B cell (primary cell): Measurements from ENCODE around the gene SPHK2. TPM values are rescaled to one million over a fixed set of nuclear protein-coding genes. Genes with fewer than 3 reads are reported as not detected.
"Not testable (repeated sequence)": the region's sequence is repeated elsewhere in the genome, so short reads cannot be mapped to it uniquely, and the experiment has no call there.

ENCODE experiments used
- ATAC-seq: fragments of 200-7000 bp; cut with Tn5 transposase; one replicate; pipeline ENCODE4 v1.10.0; 2021; ENCODE audit warnings: low read depth, mild to moderate bottlenecking, moderate number of reproducible peaks, moderate library complexity
- CTCF ChIA-PET: fragments of 350-600 bp; sonication (Branson Sonifier 250); formaldehyde crosslinking; loops from one replicate; lab custom pipeline; 2021; ENCODE audit warnings: antibody characterized with exemption, inconsistent platforms; lab: Charles Lee
- POLR2A ChIA-PET: fragments of 350-600 bp; sonication (Branson Sonifier 250); formaldehyde crosslinking; loops from one replicate; lab custom pipeline; 2021; ENCODE audit warnings: antibody characterized with exemption; lab: Charles Lee
- DNase-seq: peaks from one replicate; pipeline ENCODE4 v3.0.0; 2013
- H2AFZ ChIP-seq: 2 replicates; pipeline ENCODE4 v1.6.1; 2012; ENCODE audit warnings: mild to moderate bottlenecking, low read depth, low read length; ENCODE audit not compliant: insufficient read depth, poor library complexity, severe bottlenecking
- H3K27ac ChIP-seq, 2 donors: 1 replicate in 1 of 2; 2 replicates in 1 of 2; pipeline ENCODE4 v1.5.1; 2012 to 2013; ENCODE audit warnings: low read length in 2 of 2, mild to moderate bottlenecking in 2 of 2, moderate library complexity in 1 of 2
- H3K27me3 ChIP-seq, 4 experiments: fragments of 200-600 bp in 1 of 4; sonication (generic) in 1 of 4; replicated peaks in 1 of 4; 1 replicate in 2 of 4; 2 replicates in 2 of 4; pipeline versions ENCODE4 v1.6.1 to v1.7.0; 2013 to 2016; ENCODE audit warnings: low read length in 3 of 4, mild to moderate bottlenecking in 2 of 4, mixed read lengths in 1 of 4, moderate library complexity in 1 of 4; ENCODE audit not compliant: insufficient read depth in 4 of 4, control insufficient read depth in 3 of 4; ENCODE audit errors: control extremely low read depth in 1 of 4
- H3K36me3 ChIP-seq, 2 experiments: replicated peaks in 1 of 2; 1 replicate in 1 of 2; 2 replicates in 1 of 2; pipeline versions ENCODE4 v1.6.1 to v1.7.1; 2013; ENCODE audit warnings: low read length in 1 of 2; ENCODE audit not compliant: insufficient read depth in 2 of 2, control insufficient read depth in 1 of 2; ENCODE audit errors: control extremely low read depth in 1 of 2, extremely low read depth in 1 of 2
- H3K4me1 ChIP-seq, 2 donors: fragments of 200-600 bp in 1 of 2; sonication (generic) in 1 of 2; 1 replicate in 1 of 2; 2 replicates in 1 of 2; pipeline versions ENCODE4 v1.5.1 to v1.6.1; 2013 to 2017; ENCODE audit warnings: low read length in 2 of 2; ENCODE audit not compliant: control insufficient read depth in 2 of 2, insufficient read depth in 2 of 2
- H3K4me2 ChIP-seq: replicated peaks from 2 replicates; pipeline ENCODE3; 2012; ENCODE audit warnings: mild to moderate bottlenecking, low read depth, low read length; ENCODE audit not compliant: poor library complexity, severe bottlenecking
- H3K4me3 ChIP-seq, 5 experiments: fragments of 200-600 bp in 1 of 5; sonication (generic) in 1 of 5; 1 replicate in 3 of 5; 2 replicates in 2 of 5; pipeline versions ENCODE4 v1.5.1 to v1.7.0; 2011 to 2016; ENCODE audit warnings: low read length in 4 of 5, mild to moderate bottlenecking in 4 of 5, low read depth in 2 of 5, control low read depth in 1 of 5, moderate library complexity in 1 of 5; ENCODE audit not compliant: insufficient read depth in 1 of 5; ENCODE audit errors: control extremely low read depth in 1 of 5, extremely low read depth in 1 of 5
- H3K79me2 ChIP-seq: fragments of 200-600 bp; sonication (generic); one replicate; pipeline ENCODE4 v1.6.0; 2016; ENCODE audit warnings: low read length; ENCODE audit not compliant: control insufficient read depth, insufficient read depth
- H3K9ac ChIP-seq: fragments of 200-600 bp; sonication (generic); 2 replicates; pipeline ENCODE4 v1.6.1; 2017; ENCODE audit warnings: mild to moderate bottlenecking, low read length, moderate library complexity
- H3K9me3 ChIP-seq, 3 donors: one replicate each; pipeline versions ENCODE4 v1.6.1 to v1.7.1; 2013; ENCODE audit warnings: low read length in 2 of 3; ENCODE audit not compliant: control insufficient read depth in 2 of 3, insufficient read depth in 1 of 3; ENCODE audit errors: control extremely low read depth in 1 of 3
- H4K20me1 ChIP-seq: 2 replicates; pipeline ENCODE4 v1.6.0; 2012; ENCODE audit warnings: mild to moderate bottlenecking, low read length; ENCODE audit not compliant: insufficient read depth, control insufficient read depth, poor library complexity, severe bottlenecking
- H3K27ac Mint-ChIP-seq: one replicate; pipeline ENCODE4 v1.8.0; 2021; ENCODE audit warnings: mixed read lengths
- H3K27me3 Mint-ChIP-seq: one replicate; pipeline ENCODE4 v1.8.0; 2021; ENCODE audit warnings: mixed read lengths
- H3K4me1 Mint-ChIP-seq: one replicate; pipeline ENCODE4 v1.8.0; 2021; ENCODE audit warnings: mixed read lengths
- H3K4me3 Mint-ChIP-seq: one replicate; pipeline ENCODE4 v1.8.0; 2021; ENCODE audit warnings: mixed read lengths
- H3K9me3 Mint-ChIP-seq: one replicate; pipeline ENCODE4 v1.8.0; 2022; ENCODE audit warnings: mixed read lengths; ENCODE audit not compliant: insufficient read depth
- EZH2 ChIP-seq: IDR thresholded peaks from 2 replicates; pipeline ENCODE4 v1.6.1; 2012; ENCODE audit warnings: borderline replicate concordance, low read depth, mild to moderate bottlenecking, moderate library complexity, low read length; ENCODE audit not compliant: insufficient read depth, poor library complexity, severe bottlenecking
- WGBS: methylation state at CpG from one replicate; pipeline ENCODE4 v1.1.5; 2013; ENCODE audit warnings: missing lambda C conversion rate; ENCODE audit not compliant: insufficient coverage; 5-methylcytosine and 5-hydroxymethylcytosine counted together
- intact Hi-C: fragments of 100-400 bp; cut with micrococcal nuclease; formaldehyde crosslinking; loops from one replicate; pipeline ENCODE4 v1.10.0; 2022
- polyA plus RNA-seq: library from polyadenylated mRNA; depleted of rRNA; stranded (reverse); fragments of >200 nt; gene quantifications from 2 replicates; pipeline ENCODE4 v1.2.3, GENCODE V29; 2012
- total RNA-seq, 2 donors: library from RNA; stranded (reverse); fragments of 120-200 nt in 1 of 2; gene quantifications; 1 replicate in 1 of 2; 2 replicates in 1 of 2; pipeline versions ENCODE4 v1.2.3 to v1.2.4, GENCODE V29; 2013 to 2022
- TF ChIP-seq, protein P1 (sequence below): fragments of 200-600 bp; IDR thresholded peaks from one replicate; pipeline ENCODE4 v1.8.0; 2022; ENCODE audit warnings: antibody characterized with exemption, mild to moderate bottlenecking

SPHK2 gene
- total and polyA plus RNA-seq, 2 donors (not counting 1 experiment from before 2014, with no cell fraction given): 17.0 to 47.3 TPM

DNA sequence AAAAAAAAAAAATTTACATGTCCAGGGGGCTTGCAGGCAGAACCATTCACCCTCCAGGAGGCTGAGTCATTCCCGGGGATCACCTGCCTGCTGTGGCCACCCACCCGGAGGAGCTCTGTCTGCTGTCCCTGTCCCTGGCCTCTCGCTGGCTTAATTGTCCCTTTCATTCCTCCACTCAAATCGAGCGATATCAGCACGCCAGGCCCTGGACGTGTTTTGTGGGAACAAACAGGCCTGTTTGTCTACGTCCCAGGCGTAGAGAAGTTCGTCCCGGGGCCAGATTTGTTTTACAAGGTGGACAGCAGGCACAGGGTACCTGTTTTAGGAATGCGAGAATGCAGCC lies 46.2 kb upstream of the SPHK2 start:
- Mint-ChIP-seq H3K4me1 (no peaks in the 10 kb centered on the region), H3K4me3 (no peak overlapping the region), H3K27ac (no peak overlapping the region), H3K9me3 (no peaks in the 10 kb centered on the region), H3K27me3 (peaks cover 11% of the 10 kb centered on the region)
- DNase-seq (no peak), ATAC-seq (no peak)
- Histone ChIP-seq H2AFZ (no peak overlapping the region), H3K27ac (no peak overlapping the region), H4K20me1 (no peaks in the 10 kb centered on the region), H3K36me3 (no peaks in the 10 kb centered on the region), H3K9me3 (no peaks in the 10 kb centered on the region), H3K4me3 (no peak overlapping the region), H3K79me2 (no peaks in the 10 kb centered on the region), H3K4me1 (no peaks in the 10 kb centered on the region), H3K9ac (no peak overlapping the region), H3K27me3 (peaks cover 0 to 4% (median 1%) of the 10 kb centered on the region in 4 experiments), H3K4me2 (no peak overlapping the region)
- CTCF ChIA-PET: interaction anchor here (0.9 to 1.0 kb wide), 2 partner anchors 11 to 83 kb away, joined by 3 read pairs; no protein-coding TSS in a partner anchor
- TF ChIP-seq, protein P1, sequence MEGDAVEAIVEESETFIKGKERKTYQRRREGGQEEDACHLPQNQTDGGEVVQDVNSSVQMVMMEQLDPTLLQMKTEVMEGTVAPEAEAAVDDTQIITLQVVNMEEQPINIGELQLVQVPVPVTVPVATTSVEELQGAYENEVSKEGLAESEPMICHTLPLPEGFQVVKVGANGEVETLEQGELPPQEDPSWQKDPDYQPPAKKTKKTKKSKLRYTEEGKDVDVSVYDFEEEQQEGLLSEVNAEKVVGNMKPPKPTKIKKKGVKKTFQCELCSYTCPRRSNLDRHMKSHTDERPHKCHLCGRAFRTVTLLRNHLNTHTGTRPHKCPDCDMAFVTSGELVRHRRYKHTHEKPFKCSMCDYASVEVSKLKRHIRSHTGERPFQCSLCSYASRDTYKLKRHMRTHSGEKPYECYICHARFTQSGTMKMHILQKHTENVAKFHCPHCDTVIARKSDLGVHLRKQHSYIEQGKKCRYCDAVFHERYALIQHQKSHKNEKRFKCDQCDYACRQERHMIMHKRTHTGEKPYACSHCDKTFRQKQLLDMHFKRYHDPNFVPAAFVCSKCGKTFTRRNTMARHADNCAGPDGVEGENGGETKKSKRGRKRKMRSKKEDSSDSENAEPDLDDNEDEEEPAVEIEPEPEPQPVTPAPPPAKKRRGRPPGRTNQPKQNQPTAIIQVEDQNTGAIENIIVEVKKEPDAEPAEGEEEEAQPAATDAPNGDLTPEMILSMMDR: no peak
- no peak for TF ChIP-seq EZH2
- 96% methylated on average over 11 of the region's 12 CpGs for WGBS
- POLR2A ChIA-PET: no interaction called here
- intact Hi-C loops: no loop called here

DNA sequence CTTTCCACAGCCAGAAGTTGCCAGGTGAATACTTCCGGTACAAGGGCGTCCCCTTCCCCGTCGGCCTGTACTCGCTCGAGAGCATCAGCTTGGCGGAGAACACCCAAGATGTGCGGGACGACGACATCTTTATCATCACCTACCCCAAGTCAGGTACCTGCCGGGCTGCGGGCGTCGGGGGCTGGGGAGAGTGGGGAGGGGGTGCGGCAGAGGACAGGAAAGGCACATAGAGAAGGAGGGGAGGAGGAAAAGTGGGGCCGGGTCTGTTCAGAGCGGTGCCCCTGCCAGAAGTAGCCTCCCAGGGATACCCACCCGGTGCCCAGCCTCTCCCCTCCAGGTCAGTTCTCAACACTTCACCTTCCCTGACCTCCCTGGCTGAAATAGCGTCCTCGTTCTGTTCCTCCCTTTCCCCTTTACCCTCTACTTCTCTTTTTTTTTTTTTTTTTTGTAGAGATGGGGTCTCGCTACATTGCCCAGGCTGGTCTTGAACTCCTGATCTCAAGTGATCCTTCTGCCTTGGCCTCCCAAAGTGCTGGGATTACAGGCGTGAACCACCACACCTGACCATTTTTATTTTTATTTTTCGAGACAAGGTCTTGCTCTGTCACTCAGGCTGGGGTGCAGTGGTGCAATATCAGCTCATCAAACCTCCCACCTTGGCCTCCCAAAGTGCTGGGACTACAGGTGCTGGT lies 43.2 kb upstream of the SPHK2 start:
- Mint-ChIP-seq H3K4me1 (no peaks in the 10 kb centered on the region), H3K4me3 (no peak overlapping the region), H3K27me3 (peaks cover 3% of the 10 kb centered on the region), H3K27ac (no peak overlapping the region), H3K9me3 (no peaks in the 10 kb centered on the region)
- no peak for ATAC-seq
- no peak for TF ChIP-seq EZH2
- TF ChIP-seq, protein P1: no peak
- H3K4me2 ChIP-seq: no peak overlapping the region
- H2AFZ ChIP-seq: no peak overlapping the region
- H3K27me3 ChIP-seq: peaks cover 0 to 2% (median 0%) of the 10 kb centered on the region in 4 experiments
- POLR2A ChIA-PET: interaction anchor here (0.6 to 0.7 kb wide), 2 partner anchors 47 to 65 kb away, joined by 3 to 6 read pairs; no protein-coding TSS in a partner anchor
- intact Hi-C loops: no loop called here
- H3K4me1 ChIP-seq: no peaks in the 10 kb centered on the region
- H3K36me3 ChIP-seq: no peaks in the 10 kb centered on the region
- 91% methylated on average over 9 of the region's 23 CpGs for WGBS
- no peak for DNase-seq
- H3K9ac ChIP-seq: no peak overlapping the region
- H4K20me1 ChIP-seq: no peaks in the 10 kb centered on the region
- CTCF ChIA-PET: no interaction called here
- H3K4me3 ChIP-seq: no peak overlapping the region
- H3K79me2 ChIP-seq: no peaks in the 10 kb centered on the region
- no peak overlapping the region for H3K27ac ChIP-seq
- H3K9me3 ChIP-seq: no peaks in the 10 kb centered on the region

DNA sequence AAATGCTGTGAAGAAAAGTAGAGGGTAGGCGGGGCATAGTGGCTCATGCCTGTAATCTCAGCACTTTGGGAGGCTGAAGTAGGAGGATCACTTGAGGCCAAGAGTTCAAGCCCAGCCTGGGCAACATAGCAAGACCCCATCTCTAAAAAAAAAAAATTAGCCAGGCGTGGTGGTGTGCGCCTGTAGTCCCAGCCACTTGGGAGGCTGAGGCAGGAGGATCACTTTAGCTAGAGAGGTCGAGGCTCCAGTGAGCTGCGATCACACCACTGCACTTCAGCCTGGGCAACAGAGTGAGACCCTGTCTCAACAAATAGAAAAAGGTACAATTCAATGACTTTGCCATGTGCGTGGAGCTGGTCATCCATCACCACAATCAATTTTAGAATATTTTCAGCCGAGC lies 41.4 kb upstream of the SPHK2 start:
- not testable (repeated sequence) for H2AFZ ChIP-seq, H3K4me1 Mint-ChIP-seq, ATAC-seq

More for the DNA sequence above, 41.4 kb upstream of the SPHK2 start:
- H3K27ac ChIP-seq, H3K4me2 ChIP-seq, H3K9me3 ChIP-seq, POLR2A ChIA-PET, H3K27ac Mint-ChIP-seq, H3K9ac ChIP-seq, H3K36me3 ChIP-seq, intact Hi-C loops, DNase-seq, H3K79me2 ChIP-seq, CTCF ChIA-PET, H3K27me3 Mint-ChIP-seq, H3K9me3 Mint-ChIP-seq, H4K20me1 ChIP-seq, H3K27me3 ChIP-seq, H3K4me3 Mint-ChIP-seq, H3K4me3 ChIP-seq, H3K4me1 ChIP-seq: not testable (repeated sequence)
- 96% methylated on average over 6 of the region's 7 CpGs for WGBS
